Measurements from ENCODE around the gene NVL. TPM values are rescaled to one million over a fixed set of nuclear protein-coding genes. Genes with fewer than 3 reads are reported as not detected.
"Not testable (repeated sequence)": the region's sequence is repeated elsewhere in the genome, so short reads cannot be mapped to it uniquely, and the experiment has no call there.

Gene NVL
- 15.7 TPM for total RNA-seq

DNA sequence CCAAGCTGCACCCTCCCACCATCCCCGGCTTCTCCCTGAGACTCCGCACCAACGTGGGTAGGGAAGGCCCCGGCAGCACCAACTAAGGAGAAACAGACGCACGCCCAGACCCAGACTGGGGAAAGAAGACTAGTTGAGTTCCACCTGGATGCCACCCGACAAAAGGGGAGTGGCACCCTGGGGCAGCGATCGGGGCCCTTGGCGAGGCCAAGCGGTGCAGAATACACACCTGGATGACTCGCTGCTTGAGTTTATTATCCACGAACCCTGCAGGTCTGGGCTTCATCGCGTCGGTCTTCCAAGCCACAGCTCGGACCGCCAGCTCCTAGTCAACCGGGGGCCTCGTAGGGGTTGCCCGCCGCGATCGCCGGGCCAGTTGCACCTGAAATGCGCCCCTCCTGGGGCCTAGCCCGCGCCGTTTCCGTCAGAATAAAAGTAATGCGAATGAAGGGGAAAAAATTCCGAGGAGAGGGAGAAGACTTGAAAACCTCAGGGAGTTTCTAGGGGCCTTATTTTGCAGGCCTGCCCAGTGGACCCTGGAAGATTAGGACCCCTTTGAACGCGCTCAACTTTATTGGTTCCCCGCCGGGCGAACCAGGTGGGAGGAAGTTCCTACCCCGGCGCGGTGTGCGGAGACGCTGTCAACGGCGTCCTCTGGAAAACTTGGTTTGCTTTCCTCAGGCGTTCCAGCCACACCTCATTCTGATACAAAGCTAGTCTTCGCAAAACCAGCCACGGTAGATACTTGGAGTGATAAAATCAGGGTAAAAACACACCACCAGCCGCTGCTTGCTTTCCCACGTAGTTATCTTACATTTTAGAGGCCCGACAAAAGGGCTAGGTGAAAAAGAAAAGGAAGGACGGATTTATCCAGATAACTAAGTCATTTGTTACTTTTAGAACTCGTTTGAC, at the start of gene NVL:
Gene NVL (minus strand): TSS at position 331 of the 912 bp plus-strand sequence. CDS start 45 bp downstream, at position 286.
- peak; percentile 93 for ATAC-seq

DNA sequence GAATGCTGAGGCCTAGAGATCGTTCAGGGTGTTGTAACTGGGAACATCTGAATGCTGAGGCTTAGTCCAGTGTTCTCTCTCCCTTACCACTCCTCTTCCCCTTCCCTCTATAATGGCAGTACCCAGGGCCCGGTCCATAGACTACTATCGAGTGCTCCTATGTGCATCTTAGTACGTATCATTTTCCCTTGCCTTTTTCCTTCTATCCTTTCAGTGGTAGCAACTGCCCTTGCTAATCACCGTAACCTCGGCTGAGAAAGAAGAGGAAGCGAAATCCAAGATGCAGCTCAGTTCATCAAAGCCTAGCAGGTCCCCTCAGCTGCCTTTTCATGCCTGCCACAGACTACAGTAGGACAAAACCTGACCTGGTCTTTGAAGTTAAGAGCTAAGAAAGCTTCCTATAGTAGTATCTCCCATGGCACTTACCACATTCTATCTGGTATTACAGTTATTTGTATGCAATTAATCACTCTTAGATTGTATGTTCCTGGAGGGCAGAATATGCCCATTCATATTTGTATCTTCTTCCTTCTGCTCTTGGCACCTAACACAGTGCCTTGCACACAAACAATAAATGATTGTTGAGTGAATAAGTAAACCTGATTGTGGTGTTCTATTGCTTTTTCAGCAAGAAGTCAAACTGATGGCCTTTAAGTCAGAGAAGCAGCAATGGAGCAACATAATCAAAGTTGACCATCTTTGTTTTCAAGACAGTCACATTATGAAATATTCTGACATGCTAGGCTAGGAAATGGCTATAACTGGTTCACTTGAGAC, 49.1 kb upstream of the NVL start:
- ATAC-seq: no peak

DNA sequence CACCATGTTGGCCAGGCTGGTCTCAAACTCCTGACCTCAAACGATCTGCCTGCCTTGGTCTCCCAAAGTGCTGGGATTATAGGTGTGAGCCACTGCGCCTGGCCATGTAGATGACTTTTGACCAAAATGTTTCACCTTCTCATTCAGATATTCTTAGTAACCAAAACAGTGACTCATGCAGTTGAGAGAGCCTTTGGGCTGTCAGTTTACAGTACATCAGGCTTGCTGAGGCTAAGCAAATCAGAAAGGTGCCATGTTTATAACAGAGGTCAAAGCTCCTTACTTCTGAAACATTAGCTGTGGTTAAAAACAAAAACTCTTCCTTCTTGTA, 47.7 kb upstream of the NVL start:
- ATAC-seq: peak; percentile 49

DNA sequence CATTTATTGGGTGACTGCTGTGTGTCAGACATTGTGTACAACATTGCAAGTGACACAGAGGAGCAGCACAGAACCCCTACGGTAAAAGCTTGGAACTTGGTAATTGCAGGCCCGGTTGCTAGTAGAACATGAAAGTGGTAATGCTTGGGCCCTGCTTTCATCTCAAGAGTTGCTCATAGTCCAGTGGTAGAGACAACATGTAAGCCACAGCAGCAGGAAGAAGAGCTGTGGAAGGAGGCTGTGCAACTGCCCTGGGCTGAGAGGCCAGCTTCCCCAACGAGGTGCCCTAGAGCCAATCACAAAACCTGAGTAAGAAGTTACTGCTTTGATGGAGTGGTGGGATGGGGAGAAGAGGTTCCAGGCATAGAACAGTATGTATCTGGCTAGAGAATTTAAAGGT, 45.1 kb upstream of the NVL start:
- no peak for ATAC-seq

DNA sequence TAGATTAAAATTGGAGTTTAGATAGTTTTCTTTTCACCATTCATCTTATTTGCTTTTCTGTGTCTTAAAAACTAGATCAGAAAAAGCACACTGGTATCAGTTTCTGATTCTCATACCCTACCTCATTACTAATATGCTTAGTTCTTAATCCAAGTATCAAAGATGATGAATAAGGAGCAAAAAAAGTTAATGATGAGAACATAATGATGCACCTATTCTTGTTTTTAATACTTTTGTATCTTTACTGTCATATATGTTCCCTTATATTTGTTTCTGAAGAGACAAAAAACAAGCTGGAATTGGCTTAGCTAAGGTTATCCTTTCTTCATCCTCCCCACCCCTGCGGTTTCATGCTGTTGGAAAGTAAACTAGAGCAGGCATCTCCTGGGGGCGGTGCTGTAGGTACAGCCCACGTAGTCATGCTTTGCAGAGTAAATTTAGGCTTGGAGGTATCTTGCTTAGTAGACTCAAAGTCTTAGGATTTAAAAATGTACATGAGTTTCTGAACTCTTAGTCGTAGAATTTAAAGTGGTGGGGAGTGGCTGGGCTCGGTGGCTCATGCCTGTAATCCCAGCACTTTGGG, 43.1 kb upstream of the NVL start:
- no peak for ATAC-seq

DNA sequence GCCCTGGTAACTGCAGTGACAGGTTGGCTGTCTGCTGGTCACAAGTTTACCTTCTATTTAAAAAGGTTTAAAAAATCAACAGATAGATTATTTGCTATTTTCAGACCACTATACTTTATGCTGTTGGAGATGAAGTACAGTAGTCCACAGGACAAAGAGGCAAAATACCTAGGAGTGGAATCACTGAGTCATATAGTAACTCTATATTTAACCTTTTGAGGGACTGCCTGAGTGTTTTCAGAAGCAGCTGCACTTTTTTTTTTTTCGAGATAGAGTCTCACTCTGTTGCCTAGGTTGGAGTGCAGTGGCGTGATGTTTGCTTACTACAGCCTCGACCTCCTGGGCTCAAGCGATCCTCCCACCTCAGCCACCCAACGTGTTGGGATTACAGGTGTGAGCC, 38.4 kb upstream of the NVL start:
- ATAC-seq: no peak

DNA sequence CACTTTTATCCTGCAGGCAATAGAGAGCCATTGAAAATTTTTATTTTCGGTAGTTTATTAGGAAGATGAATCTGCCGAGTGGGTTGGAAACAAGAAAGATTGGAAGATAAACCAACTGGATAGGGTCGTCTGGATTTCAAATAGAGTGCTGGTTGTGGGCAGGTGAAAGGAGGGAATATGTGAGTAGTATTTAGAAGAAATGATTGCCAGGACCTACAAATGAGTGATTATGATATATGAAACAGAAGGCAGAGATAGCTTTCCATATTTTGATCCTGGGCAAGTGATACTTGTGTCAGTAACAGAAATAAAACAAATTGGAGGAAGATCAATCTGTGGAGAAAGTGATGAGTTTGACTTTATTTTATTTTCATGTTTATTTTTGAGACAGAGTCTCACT, 29.2 kb upstream of the NVL start:
- ATAC-seq: no peak

DNA sequence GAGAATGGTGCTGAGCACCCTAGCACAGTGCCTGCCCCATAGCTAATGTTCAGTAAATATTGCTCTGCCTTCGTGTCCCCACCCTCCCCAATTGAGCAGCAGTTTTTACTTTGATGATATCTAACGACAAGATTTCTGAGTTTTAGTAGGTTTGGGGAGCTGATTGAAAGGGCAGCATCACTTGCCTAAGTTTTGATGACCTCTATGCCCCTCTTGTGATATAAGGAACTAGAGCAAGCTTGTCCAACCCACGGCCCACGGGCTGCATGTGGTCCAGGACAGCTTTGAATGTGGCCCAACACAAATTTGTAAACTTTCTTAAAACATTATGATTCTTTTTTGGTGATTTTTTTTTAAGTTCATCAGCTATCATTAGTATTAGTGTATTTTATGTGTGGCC, 28.3 kb upstream of the NVL start:
- no peak for ATAC-seq

DNA sequence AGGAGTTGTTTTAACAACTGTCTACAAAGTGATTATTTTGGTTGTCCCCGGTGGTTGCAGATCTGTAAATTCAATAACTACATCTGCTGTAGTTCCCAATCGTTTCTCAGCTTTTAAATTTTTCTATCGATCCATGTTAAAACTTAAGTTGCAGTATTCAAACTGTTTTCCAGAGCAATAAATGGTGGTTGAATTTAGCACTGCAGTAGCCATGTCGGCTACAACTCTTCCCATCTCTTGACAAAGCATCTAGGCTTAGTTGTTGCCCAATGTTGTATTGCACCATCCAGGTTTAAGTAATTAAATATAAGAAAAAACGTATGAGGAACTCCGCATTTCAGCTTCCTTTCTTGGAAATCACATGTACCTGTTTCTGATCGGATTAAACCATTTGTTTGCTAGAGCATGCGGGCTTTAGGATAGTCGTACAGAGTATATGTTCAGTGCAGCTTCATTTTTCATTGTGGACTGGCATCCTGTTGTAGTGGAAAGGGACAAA, 27.7 kb upstream of the NVL start:
- peak; percentile 50 for ATAC-seq

DNA sequence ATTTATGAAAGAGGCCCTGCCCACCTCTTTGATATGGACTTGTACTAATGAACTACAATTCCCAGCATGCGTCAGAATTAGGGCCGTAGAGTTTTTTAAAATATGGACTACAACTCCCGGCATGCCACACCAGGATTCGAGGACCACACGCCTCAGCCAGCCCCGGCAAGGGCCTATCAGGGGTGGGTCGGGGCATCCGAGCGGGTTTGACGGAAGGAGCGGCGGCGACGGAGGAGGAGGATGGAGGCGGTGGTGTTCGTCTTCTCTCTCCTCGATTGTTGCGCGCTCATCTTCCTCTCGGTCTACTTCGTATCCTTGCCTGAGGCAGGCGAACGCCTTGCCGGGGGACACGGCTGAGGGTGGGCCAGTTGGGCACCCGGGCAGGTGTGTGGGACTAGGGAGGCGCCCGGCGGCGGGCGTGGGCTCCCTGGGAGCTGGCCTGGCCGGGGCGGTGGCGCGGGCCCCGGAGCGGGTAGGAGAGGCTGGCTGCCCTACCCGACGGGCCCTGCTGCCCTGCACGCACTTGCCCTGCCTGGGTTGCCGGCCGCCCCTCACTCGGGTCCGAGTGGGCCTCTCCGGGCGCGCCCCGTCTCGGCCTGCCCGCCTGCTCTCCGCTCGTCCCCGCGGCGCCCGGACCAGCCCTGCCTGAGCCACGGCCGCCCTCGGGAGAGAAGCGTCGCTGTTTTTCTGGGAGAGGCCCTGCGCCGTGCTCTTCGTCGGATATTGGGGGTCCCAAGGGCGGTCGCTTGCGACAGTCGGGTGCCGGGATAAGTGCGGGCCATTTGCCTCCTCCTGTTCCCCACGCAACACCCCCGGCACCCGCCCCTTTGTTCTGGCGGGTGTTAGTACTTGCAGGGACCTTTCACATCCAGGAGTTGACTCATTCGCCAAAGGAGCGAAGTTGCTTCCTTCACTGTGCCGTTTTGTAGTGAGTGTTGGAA, 27.0 kb upstream of the NVL start, which contains the start of gene CNIH4:
Gene CNIH4 (plus strand): TSS at position 195 of the 941 bp plus-strand sequence. CDS start 46 bp downstream, at position 241.
- ATAC-seq: peak; percentile 98

DNA sequence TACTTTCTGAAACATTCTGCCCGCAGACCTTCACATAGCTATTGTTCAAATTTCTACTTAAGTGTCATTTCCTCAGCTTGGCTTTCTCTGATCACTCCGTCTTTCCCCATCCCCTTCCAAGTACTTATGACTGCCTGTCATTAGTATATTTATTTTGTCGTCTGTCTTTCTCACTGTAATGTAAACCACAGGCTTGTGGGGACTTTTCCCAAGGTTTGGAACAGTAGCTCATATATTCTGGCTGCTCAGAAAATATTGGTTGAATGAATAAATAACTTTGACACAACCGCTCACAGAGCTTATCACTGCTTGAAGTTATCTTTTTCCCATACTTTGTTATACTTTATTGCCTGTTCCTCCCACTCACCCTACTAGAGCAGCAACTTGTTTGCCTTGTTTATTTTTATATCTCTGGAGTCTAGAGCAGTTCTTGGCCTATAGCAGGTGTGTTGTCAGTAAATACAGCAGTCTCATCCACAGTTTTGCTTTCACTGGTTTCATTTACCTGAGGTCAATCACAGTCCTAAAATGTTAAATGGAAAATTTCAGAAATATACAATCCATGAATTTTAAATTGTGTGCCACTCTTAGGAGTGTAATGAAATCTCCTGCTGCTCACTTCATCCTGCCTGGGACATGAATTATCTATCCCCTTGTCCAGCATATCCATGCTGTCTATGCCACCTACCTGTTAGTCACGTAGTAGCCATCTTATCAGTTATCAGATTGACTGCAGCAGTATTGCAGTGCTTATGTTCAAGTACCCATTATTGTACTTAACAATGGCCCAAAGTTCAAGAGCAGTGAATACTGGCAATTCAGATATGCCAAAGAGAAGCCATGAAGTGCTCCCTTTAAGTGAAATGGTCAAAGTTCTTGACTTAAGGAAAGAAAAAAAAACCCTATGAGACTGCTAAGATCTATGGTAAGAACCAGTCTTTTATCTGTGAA, 24.3 kb upstream of the NVL start:
- no peak for ATAC-seq

DNA sequence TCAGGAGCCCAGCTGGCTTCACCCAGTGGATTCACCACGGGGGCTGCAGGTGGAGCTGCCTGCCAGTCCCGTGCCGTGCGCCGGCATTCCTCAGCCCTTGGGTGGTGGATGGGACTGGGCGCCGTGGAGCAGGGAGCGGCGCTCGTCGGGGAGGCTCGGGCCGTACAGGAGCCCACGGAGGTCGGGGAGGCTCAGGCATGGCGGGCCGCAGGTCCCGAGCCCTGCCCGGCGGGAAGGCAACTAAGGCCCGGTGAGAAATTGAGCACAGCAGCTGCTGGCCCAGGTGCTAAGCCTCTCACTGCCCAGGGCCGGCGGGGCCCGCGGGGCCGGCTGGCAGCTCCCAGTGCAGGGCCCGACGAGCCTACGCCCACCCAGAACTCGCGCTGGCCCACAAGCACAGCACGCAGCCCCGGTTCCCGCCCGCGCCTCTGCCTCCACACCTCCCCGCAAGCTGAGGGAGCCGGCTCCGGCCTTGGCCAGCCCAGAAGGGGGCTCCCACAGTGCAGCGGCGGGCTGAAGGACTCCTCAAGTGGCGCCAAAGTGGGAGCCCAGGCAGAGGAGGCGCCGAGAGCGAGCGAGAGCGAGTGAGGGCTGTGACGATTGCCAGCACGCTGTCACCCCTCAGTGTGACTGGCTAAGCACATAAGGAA, 22.6 kb upstream of the NVL start:
- not testable (repeated sequence) for ATAC-seq

DNA sequence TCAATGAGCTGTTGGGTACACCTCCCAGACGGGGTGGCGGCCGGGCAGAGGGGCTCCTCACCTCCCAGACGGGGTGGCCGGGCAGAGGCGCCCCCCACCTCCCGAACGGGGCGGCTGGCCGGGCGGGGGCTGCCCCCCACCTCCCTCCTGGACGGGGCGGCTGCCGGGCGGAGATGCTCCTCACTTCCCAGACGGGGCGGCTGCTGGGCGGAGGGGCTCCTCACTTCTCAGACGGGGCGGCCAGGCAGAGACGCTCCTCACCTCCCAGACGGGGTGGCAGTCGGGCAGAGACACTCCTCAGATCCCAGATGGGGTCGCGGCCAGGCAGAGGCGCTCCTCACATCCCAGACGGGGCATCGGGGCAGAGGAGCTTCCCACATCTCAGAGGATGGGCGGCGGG, 19.7 kb upstream of the NVL start:
- not testable (repeated sequence) for ATAC-seq

DNA sequence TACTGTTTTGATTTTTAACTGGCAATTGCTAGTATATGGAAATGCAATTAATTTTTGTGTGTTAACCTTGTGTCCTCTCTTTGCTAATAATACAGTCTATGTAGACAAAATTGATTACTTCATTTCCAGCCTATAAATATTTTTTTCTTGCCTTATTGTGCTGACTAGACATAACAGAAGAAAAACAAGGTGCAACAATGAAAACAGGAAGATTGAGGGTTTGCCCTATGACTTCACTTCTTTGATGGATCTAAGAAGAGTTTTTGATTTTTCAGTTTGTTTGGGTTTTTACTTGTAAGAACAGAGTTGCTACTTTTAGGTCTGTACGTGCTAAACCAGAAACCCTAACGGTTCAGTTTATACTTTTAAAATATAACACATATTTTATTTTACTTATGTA, 18.2 kb upstream of the NVL start:
- no peak for ATAC-seq

DNA sequence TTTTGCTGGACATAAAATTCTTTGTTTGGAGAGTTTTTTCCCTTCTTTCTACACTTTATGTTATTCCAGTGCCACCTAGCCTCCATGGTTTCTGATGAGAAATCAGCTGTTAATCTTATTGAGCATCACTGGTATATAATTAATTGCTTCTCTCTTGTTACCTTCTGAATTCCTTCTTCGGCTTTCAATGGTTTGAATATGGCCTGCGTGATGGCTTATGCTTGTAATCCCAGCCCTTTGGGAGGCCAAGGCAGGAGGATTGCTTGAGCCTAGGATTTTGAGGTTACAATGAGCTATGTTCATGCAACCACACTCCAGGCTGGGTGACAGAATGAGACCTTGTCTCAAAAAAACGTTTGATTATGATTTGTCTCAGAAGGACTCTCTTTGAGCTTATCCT, 13.7 kb upstream of the NVL start:
- ATAC-seq: no peak

DNA sequence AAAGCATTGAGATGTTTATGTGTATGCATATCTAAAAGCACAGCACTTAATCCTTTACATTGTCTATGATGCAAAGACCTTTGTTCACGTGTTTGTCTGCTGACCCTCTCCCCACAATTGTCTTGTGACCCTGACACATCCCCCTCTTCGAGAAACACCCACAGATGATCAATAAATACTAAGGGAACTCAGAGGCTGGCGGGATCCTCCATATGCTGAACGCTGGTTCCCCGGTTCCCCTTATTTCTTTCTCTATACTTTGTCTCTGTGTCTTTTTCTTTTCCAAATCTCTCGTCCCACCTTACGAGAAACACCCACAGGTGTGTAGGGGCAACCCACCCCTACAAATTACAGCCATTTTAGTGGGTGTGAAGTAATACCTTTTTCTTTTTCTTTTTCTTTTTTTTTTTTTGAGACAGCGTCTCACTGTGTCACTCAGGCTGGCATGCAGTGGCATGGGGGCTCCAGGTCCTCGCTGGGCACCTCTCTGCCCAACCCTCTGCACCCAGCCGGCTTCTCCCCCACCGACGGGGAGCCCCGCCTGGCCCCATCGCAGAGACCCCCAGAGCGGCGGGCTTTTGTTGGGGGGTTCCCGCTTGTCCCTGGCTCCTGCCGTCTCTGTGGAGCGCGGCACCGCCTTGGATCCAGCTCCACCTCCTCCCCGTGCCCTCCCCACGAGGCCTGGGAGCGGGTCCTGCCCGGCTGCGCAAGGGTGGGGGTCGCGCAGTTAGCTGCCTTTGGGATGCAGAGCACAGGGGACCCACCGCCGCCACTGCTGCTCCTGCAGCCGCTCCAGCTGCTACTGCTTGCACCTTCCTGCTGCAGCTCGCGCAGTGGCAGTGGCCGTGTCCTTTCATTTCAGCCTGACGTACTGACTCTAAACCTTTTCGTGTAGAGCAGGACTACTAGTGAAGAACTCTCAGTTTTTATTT, 10.7 kb upstream of the NVL start:
- ATAC-seq: peak; percentile 62

DNA sequence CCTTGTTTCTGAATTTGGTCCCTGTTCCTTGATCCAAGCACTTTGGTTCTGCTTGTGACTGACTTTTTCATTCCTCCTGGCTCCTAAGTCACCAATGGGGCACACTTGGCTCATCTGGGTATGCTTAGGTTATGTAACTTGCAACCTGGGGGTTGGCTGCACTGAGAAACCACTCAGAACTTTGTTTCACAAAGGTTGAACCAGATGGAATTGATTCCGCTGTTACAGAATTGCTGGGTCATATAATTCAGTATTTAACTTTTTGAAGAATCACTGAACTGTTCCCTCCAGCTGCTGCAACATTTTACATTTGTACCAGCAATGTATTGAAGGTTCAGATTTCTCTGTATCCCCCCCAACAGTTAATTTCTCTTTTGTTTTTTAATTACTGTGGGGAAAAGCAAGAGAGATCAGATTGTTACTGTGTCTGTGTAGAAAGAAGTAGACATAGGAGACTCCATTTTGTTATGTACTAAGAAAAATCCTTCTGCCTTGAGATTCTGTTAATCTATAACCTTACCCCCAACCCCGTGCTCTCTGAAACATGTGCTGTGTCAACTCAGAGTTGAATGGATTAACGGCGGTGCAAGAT, 9.6 kb upstream of the NVL start:
- ATAC-seq: no peak

DNA sequence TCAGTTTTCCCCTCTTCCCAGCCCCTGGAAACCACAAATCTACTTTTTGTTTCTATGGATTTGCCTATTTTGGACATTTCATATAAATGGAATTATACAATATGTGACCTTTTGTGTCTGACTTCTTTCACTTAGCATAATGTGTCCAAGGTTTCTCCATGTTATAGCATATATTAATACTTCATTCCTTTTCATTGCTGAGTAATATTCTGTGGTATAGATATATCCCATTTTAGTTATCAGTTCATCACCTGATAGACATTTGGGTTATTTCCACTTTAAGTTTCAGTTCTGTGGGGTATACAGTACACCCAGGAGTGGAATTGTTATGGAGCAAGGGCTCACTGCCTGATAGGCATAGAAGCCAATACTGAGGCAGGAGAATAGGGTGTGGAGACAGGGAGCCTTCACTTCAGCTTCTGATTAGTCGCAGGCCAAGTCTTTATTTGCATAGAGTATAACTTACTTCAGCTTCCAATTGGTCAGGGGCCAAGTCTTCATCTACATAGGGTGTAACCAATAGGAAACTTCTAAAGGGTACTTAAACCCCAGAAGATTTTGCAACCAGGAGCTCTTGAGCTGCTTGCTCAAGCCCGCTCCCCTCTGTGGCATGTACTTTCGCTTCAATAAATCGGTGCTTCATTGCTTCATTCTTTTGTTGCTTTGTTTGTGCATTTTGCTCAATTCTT, 8.3 kb upstream of the NVL start:
- peak; percentile 87 for ATAC-seq

Data from esophagus mucosa (tissue), 1 donor.